ENCODE measurements around the gene TENT4A. TPM values are rescaled to one million over a fixed set of nuclear protein-coding genes. Genes with fewer than 3 reads are reported as not detected.

Gene TENT4A
- total and polyA plus RNA-seq, 8 donors: 7.0 to 13.6 (median 8.6) TPM

- TF ChIP-seq, protein P1, sequence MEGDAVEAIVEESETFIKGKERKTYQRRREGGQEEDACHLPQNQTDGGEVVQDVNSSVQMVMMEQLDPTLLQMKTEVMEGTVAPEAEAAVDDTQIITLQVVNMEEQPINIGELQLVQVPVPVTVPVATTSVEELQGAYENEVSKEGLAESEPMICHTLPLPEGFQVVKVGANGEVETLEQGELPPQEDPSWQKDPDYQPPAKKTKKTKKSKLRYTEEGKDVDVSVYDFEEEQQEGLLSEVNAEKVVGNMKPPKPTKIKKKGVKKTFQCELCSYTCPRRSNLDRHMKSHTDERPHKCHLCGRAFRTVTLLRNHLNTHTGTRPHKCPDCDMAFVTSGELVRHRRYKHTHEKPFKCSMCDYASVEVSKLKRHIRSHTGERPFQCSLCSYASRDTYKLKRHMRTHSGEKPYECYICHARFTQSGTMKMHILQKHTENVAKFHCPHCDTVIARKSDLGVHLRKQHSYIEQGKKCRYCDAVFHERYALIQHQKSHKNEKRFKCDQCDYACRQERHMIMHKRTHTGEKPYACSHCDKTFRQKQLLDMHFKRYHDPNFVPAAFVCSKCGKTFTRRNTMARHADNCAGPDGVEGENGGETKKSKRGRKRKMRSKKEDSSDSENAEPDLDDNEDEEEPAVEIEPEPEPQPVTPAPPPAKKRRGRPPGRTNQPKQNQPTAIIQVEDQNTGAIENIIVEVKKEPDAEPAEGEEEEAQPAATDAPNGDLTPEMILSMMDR (IDR thresholded peaks at IDR 0.05): no peak
Observed at GRCh38 chr5:6755519-6755918, 42.3 kb downstream of the TENT4A start.

DNA sequence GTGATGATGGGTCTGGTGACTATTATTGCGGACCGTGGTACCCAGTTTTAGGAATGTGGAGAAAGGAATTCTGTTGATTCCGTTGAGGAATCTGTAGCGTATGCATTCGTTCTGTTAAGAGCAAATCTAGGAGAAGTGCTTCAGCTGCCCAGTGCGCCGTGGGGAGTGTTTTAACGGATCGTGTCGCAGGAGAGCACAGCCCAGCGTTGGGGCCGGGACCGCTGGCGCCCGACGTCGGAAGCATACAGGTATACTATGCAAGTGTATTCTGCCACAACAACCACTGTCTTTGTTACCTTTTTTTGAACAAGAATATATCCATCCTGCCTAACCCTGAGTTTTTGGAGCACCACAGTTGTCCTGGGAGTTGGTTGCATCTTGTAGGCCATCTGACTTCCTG is 42.7 kb downstream of the TENT4A start:
- Histone ChIP-seq H3K27ac (no peak overlapping the region), H3K36me3 (peaks cover 6 to 50% (median 29%) of the 10 kb centered on the region in 3 donors), H3K9me3 (no peaks in the 10 kb centered on the region), H3K4me3 (no peak overlapping the region), H3K4me1 (no peaks in the 10 kb centered on the region), H3K27me3 (no peaks in the 10 kb centered on the region)
- FAIRE-seq: no peak
- 96 to 97% methylated on average over 17 of the region's 17 CpGs for WGBS, 2 donors
- no peak for ATAC-seq
- no peak for DNase-seq
- TF ChIP-seq, protein P1 (IDR thresholded peaks at IDR 0.05): no peak
- intact Hi-C loops (cut with DNase I): no loop called here

More at GRCh38 chr5:6755519-6755918, 42.3 kb downstream of the TENT4A start:
- whole genome bisulfite sequencing, 2 donors: 77 to 85% methylated on average over 12 of the region's 12 CpGs
- intact Hi-C loops (cut with DNase I): no loop called here
- Histone ChIP-seq H3K27ac (no peak overlapping the region), H3K4me1 (no peaks in the 10 kb centered on the region), H3K4me3 (no peak overlapping the region), H3K27me3 (no peaks in the 10 kb centered on the region), H3K9me3 (no peaks in the 10 kb centered on the region), H3K36me3 (peaks cover 6 to 54% (median 29%) of the 10 kb centered on the region in 3 donors)
- no peak for ATAC-seq
- no peak for FAIRE-seq
- no peak for DNase-seq

DNA sequence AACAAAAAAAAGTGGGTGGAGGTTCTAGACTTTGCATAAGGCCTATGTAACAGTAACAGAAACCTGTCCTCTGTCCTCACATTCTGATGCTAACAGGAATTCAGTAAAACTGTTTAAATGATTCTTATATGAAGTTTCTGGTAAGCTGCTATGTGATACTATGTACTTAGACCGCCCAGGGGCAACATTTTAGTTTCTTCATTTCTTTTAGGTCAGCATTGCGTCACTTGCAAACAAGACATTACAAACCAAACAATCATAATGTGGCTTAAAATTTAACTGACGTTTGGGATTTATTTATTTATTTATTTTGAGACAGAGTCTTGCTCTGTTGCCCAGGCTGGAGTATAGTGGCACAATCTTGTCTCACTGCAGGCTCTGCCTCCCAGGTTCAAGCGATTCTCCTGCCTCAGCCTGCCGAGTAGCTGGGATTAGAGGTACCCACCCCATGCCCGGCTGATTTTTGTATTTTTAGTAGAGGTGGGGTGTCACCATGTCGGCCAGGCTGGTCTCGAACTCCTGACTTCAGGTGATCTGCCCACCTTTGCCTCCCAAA is 44.3 kb downstream of the TENT4A start:
- ATAC-seq: no peak
- H3K27me3 ChIP-seq: no peaks in the 10 kb centered on the region
- no peaks in the 10 kb centered on the region for H3K9me3 ChIP-seq
- H3K4me1 ChIP-seq: no peaks in the 10 kb centered on the region
- no peak for FAIRE-seq
- TF ChIP-seq, protein P1 (IDR thresholded peaks at IDR 0.05): no peak
- H3K36me3 ChIP-seq: peaks cover 2 to 34% (median 23%) of the 10 kb centered on the region in 3 donors
- intact Hi-C loops (cut with DNase I): no loop called here
- DNase-seq: no peak
- 90 to 91% methylated on average over 8 of the region's 8 CpGs for WGBS, 2 donors
- H3K27ac ChIP-seq: no peak overlapping the region
- no peak overlapping the region for H3K4me3 ChIP-seq

DNA sequence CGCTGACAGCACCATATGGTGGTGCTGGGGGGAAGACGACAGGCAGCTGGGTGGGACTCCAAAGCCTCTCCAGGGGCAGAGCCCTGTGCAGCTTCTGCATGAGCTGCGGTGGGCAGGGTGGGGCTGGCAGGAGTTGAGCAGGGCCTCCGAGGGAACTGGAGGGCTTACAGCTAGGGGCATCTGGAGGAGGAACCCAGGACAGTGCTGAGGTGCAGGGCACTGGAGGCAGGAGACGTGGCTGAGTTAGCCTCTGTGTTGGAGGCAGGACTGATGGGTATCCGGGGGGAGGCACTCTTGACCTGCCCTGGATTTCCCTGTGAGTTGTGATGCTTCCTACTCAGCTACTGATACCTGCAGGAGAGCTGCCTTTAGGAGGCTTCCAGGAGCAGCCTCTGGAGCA is 45.0 kb downstream of the TENT4A start:
- Histone ChIP-seq H3K4me3 (no peak overlapping the region), H3K36me3 (peaks cover 0 to 27% (median 16%) of the 10 kb centered on the region in 3 donors), H3K9me3 (no peaks in the 10 kb centered on the region), H3K27me3 (no peaks in the 10 kb centered on the region), H3K27ac (no peak overlapping the region), H3K4me1 (no peaks in the 10 kb centered on the region)
- ATAC-seq (peak in 1 of 4 donors; percentile 14), DNase-seq (no peak), FAIRE-seq (no peak)
- WGBS, 2 donors: 84 to 94% methylated on average over 6 of the region's 6 CpGs
- TF ChIP-seq, protein P1 (IDR thresholded peaks at IDR 0.05): no peak
- intact Hi-C loops (cut with DNase I): no loop called here

DNA sequence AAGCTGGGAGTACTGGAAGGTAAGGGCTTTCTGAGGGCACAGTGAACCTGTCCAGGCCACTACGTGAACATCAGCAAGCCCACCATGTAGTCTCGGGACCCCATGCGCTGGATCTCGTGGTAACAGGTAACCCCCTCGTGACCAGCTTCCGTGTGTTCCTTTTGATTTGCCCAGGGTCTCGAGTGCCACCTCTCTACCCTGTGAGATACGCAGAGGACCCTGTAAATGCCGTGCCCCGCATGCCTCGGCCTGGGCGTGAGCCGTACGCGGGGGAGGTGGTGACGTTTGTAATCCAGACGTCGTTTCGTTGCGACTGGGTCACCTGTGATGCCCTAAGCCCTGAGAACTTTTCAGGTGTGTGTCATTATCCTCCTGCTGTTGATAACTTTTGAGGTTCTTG is 45.5 kb downstream of the TENT4A start:
- ATAC-seq: no peak
- Histone ChIP-seq H3K27me3 (no peaks in the 10 kb centered on the region), H3K4me1 (no peaks in the 10 kb centered on the region), H3K9me3 (no peaks in the 10 kb centered on the region), H3K27ac (no peak overlapping the region), H3K36me3 (peaks cover 0 to 22% (median 13%) of the 10 kb centered on the region in 3 donors), H3K4me3 (no peak overlapping the region)
- no peak for FAIRE-seq
- DNase-seq: no peak
- WGBS, 2 donors: 84 to 85% methylated on average over 20 of the region's 20 CpGs
- intact Hi-C loops (cut with DNase I): no loop called here
- TF ChIP-seq, protein P1 (IDR thresholded peaks at IDR 0.05): no peak

All from pancreas (tissue), 10 donors.